Measurements from ENCODE around the gene HDGFL2.

The HDGFL2 gene

DNA sequence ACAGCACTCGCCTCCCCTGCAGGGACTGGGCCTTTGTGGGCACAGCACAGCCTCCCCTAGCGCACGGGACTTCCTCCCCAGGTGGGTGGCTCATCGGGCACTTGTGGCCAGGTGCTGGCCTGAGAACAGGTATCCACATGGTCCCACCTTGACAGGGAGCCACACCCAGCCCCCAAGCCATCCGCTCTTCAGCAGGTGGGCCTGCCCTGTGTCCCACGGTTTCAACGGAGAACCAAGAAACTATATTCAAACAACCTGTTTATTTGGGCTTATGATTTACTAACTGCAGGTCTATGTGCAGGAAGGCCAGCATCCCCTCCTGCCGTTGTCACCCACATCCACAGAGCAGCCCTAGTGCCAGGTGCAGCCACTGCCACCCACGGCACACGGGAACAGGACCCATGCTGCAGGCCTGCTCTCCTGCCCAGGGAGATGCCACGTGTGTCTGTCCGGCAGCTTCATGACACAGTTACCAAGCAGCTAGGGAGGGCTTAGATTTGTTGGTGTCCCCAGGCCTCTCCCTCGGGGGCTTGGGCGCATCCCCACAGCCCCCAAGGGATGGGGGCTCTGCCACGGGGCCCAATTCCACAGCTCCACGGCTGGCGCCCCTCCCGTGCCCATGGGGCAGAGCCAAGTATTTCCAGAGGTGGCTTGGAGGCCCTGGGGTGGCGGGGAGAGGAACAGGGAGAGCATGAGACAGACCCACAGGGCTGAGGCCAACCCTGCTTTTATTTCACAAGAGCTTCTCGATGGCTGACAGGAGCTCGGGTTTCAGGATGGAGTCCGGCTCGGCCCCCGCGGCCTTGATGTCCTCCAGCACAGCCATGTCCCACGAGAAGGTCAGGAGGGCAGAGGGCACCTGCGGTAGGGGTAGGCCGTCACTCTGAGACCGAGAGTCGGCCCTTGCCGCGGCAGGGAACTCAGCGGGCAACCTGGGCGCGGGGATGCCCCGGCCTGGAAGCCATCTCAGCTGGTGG, 27.0 kb upstream of the HDGFL2 start:
- DNase-seq (ENCODE audit: low read depth in 2 of 2): no peak

DNA sequence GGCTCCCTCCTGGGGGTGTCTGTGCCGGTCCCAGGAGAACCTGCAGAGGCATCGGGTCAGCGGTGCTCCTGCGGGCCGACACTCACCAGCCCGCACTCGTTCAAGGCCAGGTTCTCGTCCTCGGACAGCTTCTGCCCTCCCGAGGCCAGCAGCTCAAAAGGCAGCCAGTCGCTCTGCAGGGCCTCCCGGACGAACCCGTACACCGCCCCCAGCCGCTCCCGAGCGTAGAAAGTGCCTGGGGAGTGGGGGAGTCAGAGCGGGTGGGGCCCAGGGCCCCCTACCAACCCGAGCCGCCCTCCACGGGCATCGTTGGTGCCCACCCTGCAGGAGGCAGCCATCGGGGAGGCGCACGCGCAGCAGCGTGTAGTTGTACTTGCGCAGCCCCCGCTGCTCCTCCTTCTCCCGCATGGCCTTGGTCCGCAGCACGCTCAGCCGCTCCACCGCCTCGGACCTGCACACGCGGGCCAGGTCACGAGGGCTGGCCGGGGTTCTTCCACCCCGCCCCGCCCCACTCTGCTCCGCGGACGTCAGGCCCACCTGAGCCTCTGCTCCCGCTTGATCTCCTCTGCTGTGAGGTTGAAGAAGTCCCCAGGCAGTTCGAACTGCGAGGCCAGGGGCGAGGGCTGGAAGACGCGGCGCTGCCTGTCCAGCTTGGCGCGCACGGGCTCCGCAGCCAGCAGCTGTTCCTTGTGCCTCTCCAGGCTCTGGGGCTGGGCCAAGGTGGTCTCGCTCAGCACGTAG, 26.0 kb upstream of the HDGFL2 start:
- DNase-seq (ENCODE audit: low read depth in 2 of 2): no peak

DNA sequence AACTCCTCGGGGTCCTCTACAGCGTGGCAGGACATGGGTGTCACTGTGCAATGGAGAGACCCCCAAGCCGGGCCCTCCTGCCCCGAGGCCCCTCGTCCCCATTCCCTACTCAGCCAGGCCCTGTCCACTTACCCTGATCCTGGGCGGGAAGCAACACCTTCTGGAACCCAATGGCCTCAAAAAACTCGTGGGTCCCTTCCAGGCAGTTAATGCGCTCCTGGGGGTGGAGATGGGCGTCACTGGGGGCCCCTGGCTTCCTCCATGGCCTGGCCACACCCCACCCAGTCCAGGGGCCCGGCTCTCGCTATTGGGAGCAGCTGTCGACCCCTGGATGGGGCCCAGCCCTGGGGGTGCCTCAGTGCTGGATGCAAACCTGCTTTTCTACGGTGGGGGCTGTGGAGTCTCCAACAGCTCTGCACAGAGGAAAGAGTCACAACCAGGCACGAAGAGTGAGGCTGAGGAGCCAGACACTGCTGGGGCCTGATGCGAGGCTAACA, 25.3 kb upstream of the HDGFL2 start:
- no peak for DNase-seq (ENCODE audit: low read depth in 2 of 2)

DNA sequence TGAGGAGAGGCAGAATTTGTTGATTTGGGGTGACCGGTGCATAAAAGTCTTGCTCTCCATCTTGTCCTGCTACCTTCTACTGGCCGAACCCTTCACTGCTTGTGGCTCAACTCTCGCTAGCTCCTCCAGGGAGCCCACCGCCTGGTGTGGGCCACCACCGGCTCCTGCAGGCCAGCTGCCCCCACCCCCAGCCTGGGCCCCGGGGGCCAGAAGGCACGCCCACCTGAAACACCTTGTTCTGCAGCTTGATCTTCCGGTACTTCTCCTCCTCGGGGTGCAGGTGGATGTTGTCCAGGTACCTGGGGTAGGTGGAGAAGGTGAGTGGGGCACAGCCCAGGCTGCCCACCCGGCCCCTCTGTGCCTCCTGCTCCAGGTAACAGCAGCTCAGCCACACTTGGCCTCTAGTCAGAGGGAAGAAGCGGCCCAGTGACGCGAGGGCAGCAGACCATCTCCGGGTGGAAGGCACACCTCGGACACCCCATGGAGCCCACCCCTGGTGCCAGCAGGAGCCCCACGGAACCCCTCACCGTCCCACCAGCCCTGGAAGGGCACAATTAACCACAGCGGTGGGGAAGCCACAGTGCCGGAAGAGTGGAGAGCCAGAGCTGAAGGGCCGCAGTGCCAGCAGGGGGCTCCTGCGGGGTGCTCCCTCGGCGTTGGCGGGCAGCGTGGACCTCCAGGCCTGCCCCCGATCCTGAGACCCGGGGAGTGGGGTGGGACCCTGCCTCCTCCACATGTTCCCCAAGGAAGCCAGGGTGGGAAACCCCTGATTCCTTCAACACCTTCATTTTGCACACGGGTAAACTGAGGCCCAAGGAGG, 24.6 kb upstream of the HDGFL2 start:
- DNase-seq (ENCODE audit: low read depth in 2 of 2): no peak

DNA sequence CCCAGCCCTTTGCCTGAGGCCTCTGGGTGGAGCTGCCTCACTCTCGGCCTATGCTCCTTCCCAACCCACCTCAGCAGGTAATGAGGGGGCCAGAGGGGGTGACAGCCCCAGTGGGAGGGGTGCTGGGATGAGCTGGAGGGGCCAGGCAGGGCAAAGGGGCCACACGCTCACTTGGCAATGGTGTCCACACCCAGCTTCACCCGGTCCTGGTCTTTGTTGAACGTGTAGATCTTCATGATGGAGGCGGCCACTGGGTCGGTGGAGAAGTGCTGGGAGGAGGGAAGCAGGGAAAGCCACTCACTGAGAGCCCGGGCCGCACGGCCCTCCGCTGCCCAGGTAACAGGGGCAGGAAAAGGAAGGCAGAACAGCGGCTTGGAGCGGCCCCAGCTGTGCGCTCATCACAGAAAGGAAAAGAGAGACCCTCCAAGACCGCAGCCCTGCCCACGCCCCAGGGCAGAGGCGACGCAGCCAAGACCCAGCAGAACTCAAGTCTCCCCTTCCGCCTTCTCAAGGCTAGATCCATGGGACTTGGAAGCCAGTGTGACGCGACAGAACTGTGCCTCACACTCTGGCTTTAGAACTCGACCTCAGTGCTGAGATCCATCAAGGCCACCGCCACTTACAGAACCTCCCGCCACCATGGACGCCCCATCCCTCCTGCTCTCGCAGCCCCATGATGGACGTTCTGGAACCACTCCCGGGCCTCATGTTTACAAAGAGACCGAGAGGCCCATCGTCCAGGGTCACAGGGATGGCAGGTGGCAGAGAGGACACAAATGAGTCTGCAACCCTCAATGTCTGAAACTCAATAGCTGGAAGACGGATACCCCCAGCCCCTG, 23.7 kb upstream of the HDGFL2 start:
- DNase-seq (ENCODE audit: low read depth in 2 of 2): no peak

DNA sequence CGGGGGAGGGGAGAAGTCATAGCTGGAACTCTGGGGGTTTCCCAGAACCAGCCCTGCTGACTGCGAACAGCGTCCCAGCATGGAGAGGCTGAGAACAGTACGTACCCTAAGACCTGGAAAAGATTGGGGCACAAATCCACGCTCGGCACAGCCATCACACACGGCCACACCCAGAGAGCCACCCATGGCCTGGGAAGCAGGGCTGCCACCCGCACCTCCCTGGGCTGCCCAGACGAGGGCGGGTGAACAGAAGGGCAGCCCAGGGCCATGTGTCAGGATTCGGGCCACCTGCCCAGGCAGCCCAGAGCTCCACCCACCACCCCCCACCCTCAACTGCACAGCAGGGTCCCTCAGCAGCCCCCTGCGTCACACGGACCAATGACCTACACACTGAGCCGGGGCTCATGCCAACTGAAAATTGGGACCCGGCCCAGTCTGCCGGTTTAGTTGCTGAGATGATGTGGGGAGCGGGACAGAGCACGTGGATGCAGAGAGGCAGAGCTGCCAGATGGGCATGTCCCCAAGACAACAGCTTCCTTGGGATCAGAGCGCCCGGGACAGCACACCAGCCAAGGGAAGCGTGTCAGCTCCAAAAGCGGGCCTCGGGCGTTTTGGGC, 23.0 kb upstream of the HDGFL2 start:
- no peak for DNase-seq (ENCODE audit: low read depth in 2 of 2)

DNA sequence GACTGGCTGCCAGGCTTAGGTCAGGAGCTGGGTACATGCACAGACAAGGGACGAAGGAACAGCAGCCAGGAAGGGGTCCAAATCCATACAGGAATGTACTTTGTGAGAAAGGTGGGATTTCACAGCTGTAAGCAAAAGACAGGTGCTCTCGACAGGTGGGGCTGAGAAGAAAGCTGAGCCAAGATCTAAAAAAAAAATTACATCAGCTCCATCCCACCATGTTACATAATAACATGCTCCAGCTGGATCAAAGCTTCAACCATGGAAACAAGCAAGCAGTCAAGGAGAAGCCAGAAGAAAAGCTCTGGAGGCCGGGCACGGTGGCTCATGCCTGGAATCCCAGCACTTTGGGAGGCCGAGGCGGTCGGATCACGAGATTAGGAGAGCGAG, 22.5 kb upstream of the HDGFL2 start:
- DNase-seq (ENCODE audit: low read depth in 2 of 2): no peak

DNA sequence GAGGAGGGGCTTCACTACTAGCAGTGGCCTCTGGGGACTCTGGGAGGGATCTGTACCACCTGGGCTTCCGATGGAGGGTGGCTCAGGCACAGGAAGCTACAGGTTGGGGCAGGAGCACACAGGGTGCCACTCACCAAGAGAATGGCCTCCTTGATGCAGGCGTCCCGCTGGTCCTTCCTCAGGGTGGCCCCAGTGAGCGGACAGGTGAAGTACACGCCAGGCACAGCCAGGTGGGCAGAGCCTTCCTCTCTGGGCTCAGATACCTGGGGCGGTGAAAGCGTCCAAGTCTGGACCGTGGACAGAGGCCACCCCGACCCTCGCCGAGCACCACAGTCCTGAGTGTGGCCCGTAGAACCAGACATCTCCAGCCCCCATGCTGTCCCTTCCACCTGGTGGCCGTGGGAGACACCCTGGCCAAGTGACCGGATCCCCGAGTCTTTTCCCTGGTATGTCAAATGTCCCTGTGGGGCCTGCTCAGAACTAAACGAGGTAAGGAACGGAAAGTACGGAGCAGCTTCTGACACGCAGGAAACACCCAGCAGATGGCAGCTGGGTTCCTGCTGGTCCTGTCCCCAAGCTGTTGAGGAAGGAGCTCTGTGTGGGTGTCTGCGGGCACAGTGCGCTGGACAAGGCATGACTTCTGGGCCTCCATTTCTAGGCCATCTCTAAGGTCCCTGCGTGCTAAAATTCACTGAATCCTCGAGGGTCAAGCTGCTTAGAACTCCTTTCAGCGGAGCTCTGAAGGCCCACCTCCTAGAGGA, 19.7 kb upstream of the HDGFL2 start:
- no peak for DNase-seq (ENCODE audit: low read depth in 2 of 2)

DNA sequence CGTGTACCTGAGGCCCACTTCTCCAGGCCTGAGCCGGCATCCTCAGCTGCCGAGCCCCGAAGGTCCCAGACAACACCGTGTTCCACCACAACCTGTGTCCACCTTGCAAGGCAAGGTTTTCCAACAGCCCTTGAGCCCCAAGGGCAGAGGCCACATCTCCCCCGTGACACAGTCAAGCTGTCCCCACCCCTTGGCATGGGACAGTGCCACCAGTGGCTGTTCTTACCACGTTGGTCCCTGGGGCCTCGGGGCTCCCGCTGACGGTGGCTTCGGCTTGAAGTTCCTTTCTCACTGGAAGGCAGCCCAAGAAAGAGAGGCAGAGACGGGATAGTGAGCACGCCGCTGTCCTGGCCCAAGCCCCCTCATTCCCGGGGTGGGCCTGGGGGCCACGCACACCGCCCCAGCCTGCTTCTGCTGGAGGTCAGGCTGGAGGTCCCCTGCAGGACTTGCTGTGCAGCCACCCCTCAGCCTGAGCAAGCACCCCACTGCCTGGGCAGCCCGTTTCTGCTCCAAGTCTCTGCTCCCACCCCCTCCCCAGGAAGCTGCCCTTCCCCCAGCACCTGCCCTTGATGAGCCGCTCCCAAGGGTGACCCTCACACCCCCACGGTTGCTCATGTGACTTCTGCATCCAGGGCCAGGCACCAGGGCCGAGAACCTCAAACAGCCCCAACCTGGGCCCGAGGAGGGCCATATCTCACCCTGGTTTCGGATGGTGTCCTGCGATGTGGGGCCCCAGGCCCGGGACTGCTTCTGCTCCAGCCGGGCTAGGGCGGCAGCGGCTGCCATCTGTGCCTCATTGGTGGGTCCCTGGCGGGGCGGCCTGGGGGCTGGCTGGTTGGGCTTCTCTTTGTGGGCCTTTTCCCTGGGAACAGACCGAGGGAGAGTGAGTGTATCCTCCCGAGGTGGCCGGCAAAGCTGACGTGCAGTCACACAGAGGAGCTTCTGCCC, 18.6 kb upstream of the HDGFL2 start:
- DNase-seq (ENCODE audit: low read depth in 2 of 2): no peak

DNA sequence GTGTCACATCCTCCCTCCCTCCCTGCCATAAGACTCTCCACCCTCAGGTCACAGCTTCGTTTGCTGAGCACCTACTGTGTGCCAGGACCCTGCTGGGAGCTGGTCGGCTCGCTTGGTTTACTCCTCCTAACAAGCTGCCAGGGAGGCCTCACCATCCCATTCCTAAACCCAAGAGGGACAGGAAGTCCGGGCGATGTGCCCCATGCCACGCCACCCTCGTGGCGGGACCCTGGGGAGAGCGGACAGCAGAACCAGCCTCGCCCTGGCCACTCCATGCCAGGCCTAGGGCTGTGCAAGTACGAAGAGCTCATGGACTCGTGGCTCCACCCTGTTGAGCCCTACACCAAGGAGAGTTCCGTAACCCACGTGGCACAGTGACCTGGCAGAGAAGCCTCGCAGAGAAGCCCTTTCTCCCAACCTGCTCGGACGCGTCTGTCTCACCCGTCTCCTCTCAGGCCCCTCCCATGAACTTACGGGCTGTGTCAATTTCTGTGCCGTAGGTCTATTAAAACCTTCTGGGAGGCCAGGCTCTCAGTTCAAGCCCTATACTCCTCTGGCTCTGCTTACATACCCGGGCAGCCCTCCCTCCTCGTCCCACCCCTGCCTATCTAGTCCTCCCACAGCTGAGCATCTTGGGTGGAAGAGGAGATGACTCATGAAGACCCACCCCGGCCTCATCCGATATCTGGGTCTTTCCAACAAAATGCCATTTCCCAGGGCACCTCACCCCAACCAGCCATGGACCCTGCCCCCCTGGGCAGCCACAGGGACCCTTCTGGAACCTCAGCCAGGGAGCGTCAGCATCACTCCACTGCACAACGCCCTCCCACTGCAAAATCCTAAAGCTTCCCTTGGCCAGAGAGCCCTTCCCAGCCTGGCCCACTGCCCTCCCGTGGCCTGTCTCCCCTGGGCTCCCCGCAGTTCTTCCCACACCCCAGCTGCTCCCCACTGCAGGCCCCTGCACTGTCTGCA, 17.1 kb upstream of the HDGFL2 start:
- DNase-seq (ENCODE audit: low read depth in 2 of 2): no peak

DNA sequence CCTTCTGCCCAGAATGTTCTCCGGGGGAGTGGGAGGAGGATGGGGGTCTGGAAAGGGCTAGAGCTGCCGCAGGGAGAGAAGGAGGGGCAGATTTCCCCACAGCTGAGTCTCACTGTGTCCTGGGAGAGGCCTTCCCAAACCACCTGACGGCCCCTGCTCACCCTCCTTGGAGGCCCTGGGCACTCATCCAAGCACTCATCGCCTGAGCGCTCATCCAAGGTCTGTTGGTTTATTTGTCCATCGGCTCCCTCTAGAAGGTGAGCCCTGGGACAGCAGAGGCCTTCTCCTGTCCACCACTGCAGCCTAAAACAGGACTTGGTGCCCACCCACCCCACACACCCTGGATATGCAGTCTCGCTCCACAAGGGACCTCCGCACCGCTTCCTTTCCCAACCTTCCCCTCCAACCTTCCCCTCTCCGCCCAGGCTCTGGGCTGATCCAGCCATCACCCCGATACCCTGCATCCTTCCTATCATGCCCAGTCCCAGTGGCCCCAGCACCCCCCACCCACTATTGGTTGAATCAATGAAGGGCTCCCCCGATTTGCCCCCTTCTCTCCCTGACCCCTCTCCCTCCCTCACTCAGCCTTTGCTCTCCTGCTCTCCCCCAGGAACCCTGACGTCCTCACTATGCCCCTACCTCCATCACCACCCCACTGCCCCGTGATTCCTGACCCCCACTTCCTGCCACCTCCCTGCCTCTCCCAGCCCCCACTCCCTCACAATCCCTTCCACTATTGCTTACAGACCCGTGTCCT, 16.2 kb upstream of the HDGFL2 start:
- DNase-seq (ENCODE audit: low read depth in 2 of 2): no peak

DNA sequence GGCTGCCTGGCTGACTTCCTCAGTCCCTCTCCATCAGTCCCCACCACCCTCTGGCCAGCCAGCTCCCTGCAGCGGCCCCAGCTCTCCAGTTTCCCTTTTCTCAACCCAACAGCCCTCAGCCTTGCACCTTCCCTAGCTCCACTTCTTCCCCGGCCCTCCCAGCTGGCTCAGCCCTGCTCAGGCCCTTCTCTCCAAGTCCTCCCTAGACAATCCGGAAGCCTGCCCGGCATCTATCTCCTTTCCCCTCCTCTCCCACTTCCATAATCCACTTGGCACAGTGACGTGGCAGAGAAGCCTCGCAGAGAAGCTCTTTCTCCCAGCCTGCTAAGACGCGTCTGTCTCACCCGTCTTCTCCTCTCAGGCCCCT, 15.6 kb upstream of the HDGFL2 start:
- DNase-seq (ENCODE audit: low read depth in 2 of 2): no peak

DNA sequence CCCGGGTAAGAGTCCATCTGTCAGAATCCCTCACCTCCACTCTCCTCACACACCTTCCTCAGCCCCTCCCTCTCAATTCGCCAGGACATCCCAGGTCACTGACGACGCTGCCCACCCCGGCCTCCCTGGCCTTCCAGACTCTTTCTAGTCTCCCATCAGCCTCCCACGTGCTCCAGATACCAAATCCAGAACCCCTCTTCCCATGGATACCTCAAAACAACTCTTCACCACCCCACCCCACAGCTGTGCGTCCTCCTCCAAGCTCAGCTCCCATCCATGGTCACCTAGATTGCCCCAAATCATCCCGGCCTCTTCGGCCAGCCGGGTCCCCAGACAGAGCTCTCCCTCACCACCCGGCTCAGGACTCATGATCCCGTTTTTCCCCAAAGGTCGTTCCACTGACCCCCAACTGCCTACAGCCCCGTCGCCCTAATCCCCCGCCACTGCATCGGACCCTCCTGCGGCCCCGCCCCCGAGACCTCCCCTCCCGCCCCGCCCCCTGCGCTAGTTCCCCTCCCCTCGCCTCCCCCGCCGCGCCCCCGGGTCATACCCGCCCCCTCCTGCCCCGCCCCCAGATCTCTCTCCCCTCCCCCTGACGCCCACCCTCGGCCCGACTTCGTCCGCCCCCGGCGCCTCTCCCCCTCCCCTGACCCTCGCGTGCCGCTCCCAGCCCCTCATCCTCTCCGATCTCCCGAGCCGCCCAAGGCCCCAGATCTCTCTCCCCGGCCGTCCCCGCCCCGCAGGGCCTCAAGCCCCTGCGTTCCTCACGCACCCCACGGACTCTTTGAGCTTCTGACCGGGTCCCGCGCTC, 15.0 kb upstream of the HDGFL2 start:
- DNase-seq (ENCODE audit: low read depth in 2 of 2): peak; percentile 16 to 52

DNA sequence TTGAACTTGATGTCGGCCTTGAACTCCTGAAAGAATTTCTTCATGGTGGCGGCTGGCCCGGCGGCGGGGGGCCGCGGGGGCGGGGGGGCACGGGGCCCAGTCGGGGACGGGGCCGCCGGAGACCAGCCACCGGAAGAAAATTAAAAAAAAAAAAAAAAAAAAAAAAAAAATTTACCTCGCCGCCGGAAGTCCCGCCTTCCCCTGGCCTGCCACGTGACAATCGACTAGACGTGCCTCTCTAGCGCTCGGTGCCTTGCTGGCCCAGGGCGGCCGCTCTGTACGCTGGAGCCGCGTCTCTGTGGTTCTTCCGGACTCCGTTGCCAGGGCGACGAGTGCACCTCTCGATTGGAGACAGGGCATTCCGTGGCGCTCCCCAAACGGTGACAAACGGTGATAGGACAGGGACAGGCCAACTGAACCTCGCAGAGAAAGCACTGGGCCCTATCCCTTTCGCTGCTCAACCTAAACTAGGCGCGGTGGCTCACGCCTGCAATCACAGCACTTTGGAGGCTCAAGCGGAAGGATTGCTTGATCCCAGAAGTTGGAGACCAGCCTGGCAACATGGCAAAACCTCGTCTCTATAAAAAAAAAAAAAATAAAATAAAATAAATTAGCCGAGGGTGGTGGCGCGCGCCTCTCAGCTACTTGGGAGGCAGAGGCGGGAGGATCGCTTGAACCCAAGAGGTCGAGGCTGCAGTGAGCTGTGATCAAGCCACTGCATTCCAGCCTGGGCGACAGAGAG, 14.3 kb upstream of the HDGFL2 start, which contains the start of gene UBXN6:
Gene UBXN6 (minus strand): TSS at position 141 of the 742 bp plus-strand sequence. CDS start 97 bp downstream, at position 44.
- peak; percentile 94 to 96 for DNase-seq (ENCODE audit: low read depth in 2 of 2)

All from stimulated activated CD8-positive, alpha-beta memory T cell treated with anti-CD3 and anti-CD28 coated beads, Interleukin-7, amount 100 ng/mL, for 4 hours (primary cell).